A673 (cell line): Measurements from ENCODE around the gene SRGAP2.
"Not testable (repeated sequence)": the region's sequence is repeated elsewhere in the genome, so short reads cannot be mapped to it uniquely, and the experiment has no call there.

ENCODE experiments used
- EZH2 ChIP-seq: fragments of 200-600 bp; sonication (generic); IDR thresholded peaks from 2 replicates; pipeline ENCODE4 v1.6.1; 2017; ENCODE audit warnings: borderline replicate concordance, low read depth, mild to moderate bottlenecking, mixed read lengths, antibody characterized with exemption, low read length; ENCODE audit not compliant: poor library complexity, severe bottlenecking
- TF ChIP-seq, protein P1 (sequence below): fragments of 300-800, 200-600 bp; sonication (generic); conservative IDR thresholded peaks from 2 replicates; pipeline ENCODE4 v1.5.1; 2017; ENCODE audit warnings: low read depth, mild to moderate bottlenecking, antibody characterized with exemption, low read length, moderate library complexity, mixed read lengths

DNA sequence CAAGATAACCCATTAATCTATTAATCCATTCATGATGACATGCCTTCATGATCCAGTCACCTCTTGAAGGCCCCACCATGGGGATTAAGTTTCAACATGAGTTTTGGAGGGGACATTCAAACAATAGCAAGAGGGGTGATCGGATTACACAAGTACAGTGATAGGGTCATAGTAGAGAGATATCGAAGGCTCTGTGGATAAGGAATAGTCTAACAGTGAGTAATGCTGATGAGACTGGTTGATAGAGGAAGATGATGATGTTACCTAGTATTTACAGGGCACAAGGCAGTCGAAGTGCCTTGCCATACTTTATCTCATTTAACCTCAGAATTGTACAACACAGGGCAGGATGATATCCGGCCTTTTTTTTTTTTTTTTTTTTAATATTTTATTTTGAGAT lies 18.2 kb downstream of the SRGAP2 start:
- TF ChIP-seq, protein P1, sequence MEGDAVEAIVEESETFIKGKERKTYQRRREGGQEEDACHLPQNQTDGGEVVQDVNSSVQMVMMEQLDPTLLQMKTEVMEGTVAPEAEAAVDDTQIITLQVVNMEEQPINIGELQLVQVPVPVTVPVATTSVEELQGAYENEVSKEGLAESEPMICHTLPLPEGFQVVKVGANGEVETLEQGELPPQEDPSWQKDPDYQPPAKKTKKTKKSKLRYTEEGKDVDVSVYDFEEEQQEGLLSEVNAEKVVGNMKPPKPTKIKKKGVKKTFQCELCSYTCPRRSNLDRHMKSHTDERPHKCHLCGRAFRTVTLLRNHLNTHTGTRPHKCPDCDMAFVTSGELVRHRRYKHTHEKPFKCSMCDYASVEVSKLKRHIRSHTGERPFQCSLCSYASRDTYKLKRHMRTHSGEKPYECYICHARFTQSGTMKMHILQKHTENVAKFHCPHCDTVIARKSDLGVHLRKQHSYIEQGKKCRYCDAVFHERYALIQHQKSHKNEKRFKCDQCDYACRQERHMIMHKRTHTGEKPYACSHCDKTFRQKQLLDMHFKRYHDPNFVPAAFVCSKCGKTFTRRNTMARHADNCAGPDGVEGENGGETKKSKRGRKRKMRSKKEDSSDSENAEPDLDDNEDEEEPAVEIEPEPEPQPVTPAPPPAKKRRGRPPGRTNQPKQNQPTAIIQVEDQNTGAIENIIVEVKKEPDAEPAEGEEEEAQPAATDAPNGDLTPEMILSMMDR, result not testable (repeated sequence)
- not testable (repeated sequence) for TF ChIP-seq EZH2
